ENCODE measurements around the gene SHC4. TPM values are rescaled to one million over a fixed set of nuclear protein-coding genes. Genes with fewer than 3 reads are reported as not detected.

The SHC4 gene
- total RNA-seq, 1 experiment from 2014 or later = 0.26 TPM

GRCh38 chr15:48851956-48852355, 111.8 kb downstream of the SHC4 start:
- Mint-ChIP-seq H3K4me1 (ENCODE audit: insufficient read depth, unreplicated experiment) (peaks cover 13% of the 10 kb centered on the region), H3K9me3 (ENCODE audit: unreplicated experiment) (no peaks in the 10 kb centered on the region), H3K27me3 (ENCODE audit: insufficient read depth, unreplicated experiment) (no peaks in the 10 kb centered on the region), H3K36me3 (ENCODE audit: insufficient read depth, unreplicated experiment) (no peaks in the 10 kb centered on the region), H3K27ac (ENCODE audit: low read depth, unreplicated experiment) (no peak overlapping the region), H3K4me3 (ENCODE audit: unreplicated experiment) (no peak overlapping the region)
- no TSS peak for BruUV-seq (replicated peaks)
- POLR2A ChIA-PET = no interaction called here
- TF ChIP-seq, protein P1, sequence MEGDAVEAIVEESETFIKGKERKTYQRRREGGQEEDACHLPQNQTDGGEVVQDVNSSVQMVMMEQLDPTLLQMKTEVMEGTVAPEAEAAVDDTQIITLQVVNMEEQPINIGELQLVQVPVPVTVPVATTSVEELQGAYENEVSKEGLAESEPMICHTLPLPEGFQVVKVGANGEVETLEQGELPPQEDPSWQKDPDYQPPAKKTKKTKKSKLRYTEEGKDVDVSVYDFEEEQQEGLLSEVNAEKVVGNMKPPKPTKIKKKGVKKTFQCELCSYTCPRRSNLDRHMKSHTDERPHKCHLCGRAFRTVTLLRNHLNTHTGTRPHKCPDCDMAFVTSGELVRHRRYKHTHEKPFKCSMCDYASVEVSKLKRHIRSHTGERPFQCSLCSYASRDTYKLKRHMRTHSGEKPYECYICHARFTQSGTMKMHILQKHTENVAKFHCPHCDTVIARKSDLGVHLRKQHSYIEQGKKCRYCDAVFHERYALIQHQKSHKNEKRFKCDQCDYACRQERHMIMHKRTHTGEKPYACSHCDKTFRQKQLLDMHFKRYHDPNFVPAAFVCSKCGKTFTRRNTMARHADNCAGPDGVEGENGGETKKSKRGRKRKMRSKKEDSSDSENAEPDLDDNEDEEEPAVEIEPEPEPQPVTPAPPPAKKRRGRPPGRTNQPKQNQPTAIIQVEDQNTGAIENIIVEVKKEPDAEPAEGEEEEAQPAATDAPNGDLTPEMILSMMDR (IDR thresholded peaks at IDR 0.05; ENCODE audit: unreplicated experiment) = no peak
- no peak for DNase-seq (ENCODE audit: unreplicated experiment)
- CTCF ChIA-PET = interaction anchor here (1.0 kb wide), 1 partner anchor 495 kb away, joined by 3 read pairs; no protein-coding TSS in a partner anchor
- intact Hi-C loops (cut with micrococcal nuclease) = no loop called here

DNA sequence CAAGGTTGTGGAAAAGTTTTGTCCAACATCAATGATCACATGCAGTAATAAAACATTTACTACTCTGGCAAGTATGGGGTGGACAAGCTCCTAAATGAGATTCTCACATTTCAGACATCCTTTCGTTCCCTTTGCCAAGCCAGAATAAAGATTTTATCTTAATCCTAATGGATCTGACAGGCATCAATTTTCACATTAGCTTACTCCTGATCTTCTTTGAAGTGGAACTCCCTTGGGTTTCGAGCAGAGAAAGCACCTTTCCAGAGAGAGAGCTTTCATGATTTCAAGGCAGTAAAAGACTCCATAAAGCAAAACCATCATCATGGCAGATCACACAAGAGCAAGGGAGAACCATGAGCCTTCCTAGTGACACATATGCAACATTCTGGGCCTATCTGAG, 113.1 kb downstream of the SHC4 start:
- no peak overlapping the region for H3K27ac Mint-ChIP-seq (ENCODE audit: low read depth, unreplicated experiment)
- H3K4me1 Mint-ChIP-seq (ENCODE audit: insufficient read depth, unreplicated experiment) = peaks cover 7% of the 10 kb centered on the region
- POLR2A ChIA-PET = interaction anchor here (0.7 kb wide), 1 partner anchor 10 kb away, joined by 4 read pairs; no protein-coding TSS in a partner anchor
- no peak overlapping the region for H3K4me3 Mint-ChIP-seq (ENCODE audit: unreplicated experiment)
- no peaks in the 10 kb centered on the region for H3K36me3 Mint-ChIP-seq (ENCODE audit: insufficient read depth, unreplicated experiment)
- DNase-seq (ENCODE audit: unreplicated experiment) = no peak
- BruUV-seq (replicated peaks) = no TSS peak
- no peaks in the 10 kb centered on the region for H3K27me3 Mint-ChIP-seq (ENCODE audit: insufficient read depth, unreplicated experiment)
- TF ChIP-seq, protein P1 (IDR thresholded peaks at IDR 0.05; ENCODE audit: unreplicated experiment) = no peak
- intact Hi-C loops (cut with micrococcal nuclease) = no loop called here
- CTCF ChIA-PET = interaction anchor here (1.9 kb wide), 1 partner anchor 11 kb away, joined by 6 read pairs; no protein-coding TSS in a partner anchor
- H3K9me3 Mint-ChIP-seq (ENCODE audit: unreplicated experiment) = no peaks in the 10 kb centered on the region

GRCh38 chr15:48845123-48845522, 118.6 kb downstream of the SHC4 start:
- ChIA-PET CTCF (interaction anchor here (0.6 to 1.7 kb wide), 3 partner anchors 8 to 236 kb away, joined by 3 to 5 read pairs (median 4); no protein-coding TSS in a partner anchor), POLR2A (interaction anchor here (0.9 to 2.3 kb wide), 2 partner anchors 10 to 246 kb away, joined by 3 to 6 read pairs; no protein-coding TSS in a partner anchor)
- Mint-ChIP-seq H3K36me3 (ENCODE audit: insufficient read depth, unreplicated experiment) (no peaks in the 10 kb centered on the region), H3K27me3 (ENCODE audit: insufficient read depth, unreplicated experiment) (no peaks in the 10 kb centered on the region), H3K27ac (ENCODE audit: low read depth, unreplicated experiment) (no peak overlapping the region), H3K9me3 (ENCODE audit: unreplicated experiment) (no peaks in the 10 kb centered on the region), H3K4me3 (ENCODE audit: unreplicated experiment) (no peak overlapping the region), H3K4me1 (ENCODE audit: insufficient read depth, unreplicated experiment) (no peaks in the 10 kb centered on the region)
- no peak for DNase-seq (ENCODE audit: unreplicated experiment)
- no TSS peak for BruUV-seq (replicated peaks)
- intact Hi-C loops (cut with micrococcal nuclease) = no loop called here
- TF ChIP-seq, protein P1 (IDR thresholded peaks at IDR 0.05; ENCODE audit: unreplicated experiment) = no peak

DNA sequence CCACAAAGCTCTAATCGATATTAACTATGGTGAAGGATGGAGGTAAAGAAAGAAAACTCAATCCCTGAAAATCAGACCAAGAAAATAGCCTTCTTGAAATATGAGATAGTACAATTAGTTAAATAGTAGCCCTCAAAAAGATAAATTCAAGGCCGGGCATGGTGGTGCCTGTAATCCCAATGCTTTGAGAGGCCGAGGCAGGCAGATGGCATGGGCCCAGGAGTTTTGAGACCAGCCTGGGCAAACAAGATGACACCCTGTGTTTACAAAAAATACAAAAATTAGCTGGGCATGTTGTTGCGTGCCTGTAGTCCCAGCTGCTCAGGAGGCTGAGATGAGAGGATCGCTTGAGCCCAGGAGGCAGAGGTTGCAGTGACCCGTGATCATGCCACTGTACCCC, 121.2 kb downstream of the SHC4 start:
- TF ChIP-seq, protein P1 (IDR thresholded peaks at IDR 0.05; ENCODE audit: unreplicated experiment) = no peak
- no peak overlapping the region for H3K27ac Mint-ChIP-seq (ENCODE audit: low read depth, unreplicated experiment)

More for the DNA sequence above, 121.2 kb downstream of the SHC4 start:
- BruUV-seq (replicated peaks) = no TSS peak
- H3K4me3 Mint-ChIP-seq (ENCODE audit: unreplicated experiment) = no peak overlapping the region
- CTCF ChIA-PET = no interaction called here
- intact Hi-C loops (cut with micrococcal nuclease) = no loop called here
- H3K36me3 Mint-ChIP-seq (ENCODE audit: insufficient read depth, unreplicated experiment) = no peaks in the 10 kb centered on the region
- POLR2A ChIA-PET = interaction anchor here (0.6 to 1.1 kb wide), 2 partner anchors 14 to 482 kb away, joined by 3 read pairs; no protein-coding TSS in a partner anchor
- DNase-seq (ENCODE audit: unreplicated experiment) = no peak
- H3K27me3 Mint-ChIP-seq (ENCODE audit: insufficient read depth, unreplicated experiment) = no peaks in the 10 kb centered on the region
- H3K4me1 Mint-ChIP-seq (ENCODE audit: insufficient read depth, unreplicated experiment) = no peaks in the 10 kb centered on the region
- H3K9me3 Mint-ChIP-seq (ENCODE audit: unreplicated experiment) = no peaks in the 10 kb centered on the region
